Measurements from ENCODE around the gene BCDIN3D. TPM values are rescaled to one million over a fixed set of nuclear protein-coding genes. Genes with fewer than 3 reads are reported as not detected.

The BCDIN3D gene
- polyA plus RNA-seq, 1 of the 3 experiments (the other 2 are of a cell fraction): 2.3 TPM

DNA sequence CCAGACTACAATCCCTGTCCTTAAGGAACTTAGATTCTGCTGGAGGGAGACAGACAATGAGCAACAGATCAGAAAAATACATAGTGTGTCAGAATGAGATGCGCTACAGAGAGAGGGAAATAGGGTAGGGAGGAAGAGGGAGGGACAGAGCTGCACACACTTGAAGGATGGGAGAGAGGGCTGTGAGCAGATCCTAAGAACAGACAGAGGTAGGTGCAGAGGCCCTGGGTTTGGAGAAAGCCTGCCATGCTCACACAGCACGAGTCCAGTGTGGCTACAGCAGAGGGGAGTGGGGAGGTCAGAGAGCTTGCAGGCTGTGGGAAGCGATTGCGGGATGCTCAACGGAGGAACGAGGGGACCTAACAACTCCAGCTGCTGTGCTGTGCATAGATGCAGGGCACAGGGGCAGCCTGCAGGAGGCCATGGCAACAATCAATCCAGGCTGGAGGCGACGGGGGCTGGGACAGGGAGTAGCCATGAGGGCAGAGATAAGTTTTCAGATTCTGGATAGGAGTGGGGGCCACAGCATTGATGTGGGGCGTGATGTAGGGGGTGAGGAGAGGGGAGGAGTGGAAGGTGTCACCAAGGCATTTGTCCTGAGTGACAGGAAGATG lies 40.1 kb upstream of the BCDIN3D start:
- no peaks in the 10 kb centered on the region for H3K36me3 ChIP-seq (replicated peaks in 1 of 2; ENCODE audit: control insufficient read depth in 1 of 2, insufficient read depth in 2 of 2, low read length in 1 of 2)
- no peak overlapping the region for H2AFZ ChIP-seq (ENCODE audit: low read depth)
- no peaks in the 10 kb centered on the region for H3K79me2 ChIP-seq (ENCODE audit: insufficient read depth)
- no peaks in the 10 kb centered on the region for H4K20me1 ChIP-seq (ENCODE audit: insufficient read depth)
- no peak overlapping the region for H3K27ac ChIP-seq (ENCODE audit: low read depth in 2 of 2, low read length in 1 of 2)
- H3K4me2 ChIP-seq: no peak overlapping the region
- H3K4me1 ChIP-seq (ENCODE audit: control insufficient read depth in 1 of 2, insufficient read depth in 2 of 2, low read depth in 1 of 2, low read length in 1 of 2): peaks cover 0 to 17% of the 10 kb centered on the region in 2 experiments; a peak in 1 of 4 replicates
- no peaks in the 10 kb centered on the region for H3K9me3 ChIP-seq
- CTCF ChIA-PET: interaction anchor here (0.5 to 3.0 kb wide), 12 partner anchors 9 to 187 kb away, joined by 3 to 15 read pairs (median 4); no protein-coding TSS in a partner anchor
- H3K4me3 ChIP-seq (ENCODE audit: low read depth in 2 of 2, low read length in 1 of 2): no peak overlapping the region; a peak in 1 of 4 replicates
- DNase-seq: no peak
- 75% methylated on average over 5 of the region's 9 CpGs for WGBS (ENCODE audit: low lambda C conversion rate)
- H3K9me2 ChIP-seq: no peaks in the 10 kb centered on the region
- H3F3A ChIP-seq (replicated peaks; ENCODE audit: insufficient read depth): peaks cover 11% of the 10 kb centered on the region
- TF ChIP-seq EZH2phosphoT487 (IDR thresholded peaks at IDR 0.05; ENCODE audit: borderline replicate concordance, low read depth) (no peak), SMC3 (IDR thresholded peaks at IDR 0.05; ENCODE audit: low read depth, low read length) (no peak), CTCF (IDR thresholded peaks at IDR 0.05) (no peak), FOXJ3 (CRISPR knock-in tag; IDR thresholded peaks at IDR 0.05) (no peak), TAF1 (IDR thresholded peaks at IDR 0.05; ENCODE audit: borderline replicate concordance, low read depth, low read length) (no peak), EP300 (IDR thresholded peaks at IDR 0.05; ENCODE audit: borderline replicate concordance in 1 of 2, low read depth in 1 of 2, low read length in 1 of 2) (no peak), CHD2 (IDR thresholded peaks at IDR 0.05; ENCODE audit: low read length, partially characterized antibody) (no peak), IRF3 (IDR thresholded peaks at IDR 0.05; ENCODE audit: low read depth, low read length) (no peak), NRF1 (IDR thresholded peaks at IDR 0.05; ENCODE audit: low read depth, low read length) (no peak), NFIC (IDR thresholded peaks at IDR 0.05; ENCODE audit: borderline replicate concordance) (no peak), REST (IDR thresholded peaks at IDR 0.05; ENCODE audit: low read depth, low read length) (no peak), TEAD4 (IDR thresholded peaks at IDR 0.05; ENCODE audit: borderline replicate concordance, insufficient read depth) (no peak)
- H3K27me3 ChIP-seq (ENCODE audit: insufficient read depth): no peaks in the 10 kb centered on the region
- POLR2A ChIA-PET: interaction anchor here (0.7 to 1.5 kb wide), 2 partner anchors 9 to 14 kb away, joined by 3 to 6 read pairs; no protein-coding TSS in a partner anchor
- no peak overlapping the region for H3K9ac ChIP-seq
